Measurements from ENCODE around the gene SESN1.
A peak's percentile ranks its signal among the peaks of the same experiment; 100 is the strongest.
"Not testable (repeated sequence)": the region's sequence is repeated elsewhere in the genome, so short reads cannot be mapped to it uniquely, and the experiment has no call there.

The SESN1 gene

GRCh38 chr6:109095036-109095834 lies 589 bp upstream of the SESN1 start, which contains the start of gene CEP57L1:
Gene CEP57L1 (plus strand): TSS chr6:109095507. CDS start chr6:109145222, 49,715 bp downstream.
- DNase-seq: peak; percentile 97

GRCh38 chr6:109093732-109094415 lies 772 bp downstream of the SESN1 start:
- no peak for DNase-seq

- no peak for DNase-seq
Measured at GRCh38 chr6:109092074-109092473, 2.6 kb downstream of the SESN1 start.

- no peak for DNase-seq
Measured at GRCh38 chr6:109091314-109092024, 3.2 kb downstream of the SESN1 start.

- no peak for DNase-seq
Measured at GRCh38 chr6:109088995-109089394, 5.7 kb downstream of the SESN1 start.

- DNase-seq: no peak
Measured at GRCh38 chr6:109087661-109088264, 6.9 kb downstream of the SESN1 start.

GRCh38 chr6:109084146-109084545 lies 10.5 kb downstream of the SESN1 start:
- not testable (repeated sequence) for DNase-seq

GRCh38 chr6:109083657-109084056 lies 11.0 kb downstream of the SESN1 start:
- no peak for DNase-seq

- no peak for DNase-seq
Measured at GRCh38 chr6:109082188-109082577, 12.5 kb downstream of the SESN1 start.

- no peak for DNase-seq
Measured at GRCh38 chr6:109081516-109082187, 13.0 kb downstream of the SESN1 start.

GRCh38 chr6:109081026-109081425 lies 13.6 kb downstream of the SESN1 start:
- DNase-seq: no peak

GRCh38 chr6:109079981-109080380 lies 14.7 kb downstream of the SESN1 start:
- DNase-seq: no peak

GRCh38 chr6:109076377-109076776 lies 18.3 kb downstream of the SESN1 start:
- no peak for DNase-seq

GRCh38 chr6:109075934-109076333 lies 18.7 kb downstream of the SESN1 start:
- peak; percentile 55 for DNase-seq

GRCh38 chr6:109074133-109074415 lies 20.6 kb downstream of the SESN1 start:
- no peak for DNase-seq

- peak; percentile 74 for DNase-seq
Measured at GRCh38 chr6:109073344-109074132, 21.1 kb downstream of the SESN1 start.

- no peak for DNase-seq
Measured at GRCh38 chr6:109071125-109071917, 23.3 kb downstream of the SESN1 start.

GRCh38 chr6:109069746-109070145 lies 24.9 kb downstream of the SESN1 start:
- peak; percentile 22 for DNase-seq

GRCh38 chr6:109062767-109063352 lies 31.8 kb downstream of the SESN1 start:
- DNase-seq: no peak

- no peak for DNase-seq
Measured at GRCh38 chr6:109062216-109062615, 32.4 kb downstream of the SESN1 start.

Measured in fibroblast of skin of scalp (primary cell).